HS-5 (cell line): ENCODE results near the gene SLC25A4.
A peak's percentile ranks its signal among the peaks of the same experiment; 100 is the strongest.

Experiments used
- DNase-seq: peaks from one replicate; pipeline ENCODE4 v3.0.0-alpha.2; 2012; ENCODE audit warnings: low read depth

The SLC25A4 gene

DNA sequence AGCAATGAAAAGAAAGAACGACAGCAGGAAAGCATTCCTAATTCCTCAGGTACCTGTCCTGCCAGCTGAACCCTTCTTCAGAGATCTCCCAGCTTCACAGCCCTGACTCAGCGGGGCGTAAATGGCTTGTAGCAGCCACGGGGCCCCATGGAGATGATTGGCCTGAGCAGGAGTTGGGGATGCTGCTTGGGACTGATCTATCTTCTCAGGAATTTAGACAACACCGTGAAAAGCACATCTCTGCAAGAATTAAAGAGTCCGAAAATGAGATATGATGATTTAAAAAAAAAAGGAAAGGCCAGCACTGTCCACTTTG, 22.5 kb upstream of the SLC25A4 start:
- DNase-seq, result no peak

DNA sequence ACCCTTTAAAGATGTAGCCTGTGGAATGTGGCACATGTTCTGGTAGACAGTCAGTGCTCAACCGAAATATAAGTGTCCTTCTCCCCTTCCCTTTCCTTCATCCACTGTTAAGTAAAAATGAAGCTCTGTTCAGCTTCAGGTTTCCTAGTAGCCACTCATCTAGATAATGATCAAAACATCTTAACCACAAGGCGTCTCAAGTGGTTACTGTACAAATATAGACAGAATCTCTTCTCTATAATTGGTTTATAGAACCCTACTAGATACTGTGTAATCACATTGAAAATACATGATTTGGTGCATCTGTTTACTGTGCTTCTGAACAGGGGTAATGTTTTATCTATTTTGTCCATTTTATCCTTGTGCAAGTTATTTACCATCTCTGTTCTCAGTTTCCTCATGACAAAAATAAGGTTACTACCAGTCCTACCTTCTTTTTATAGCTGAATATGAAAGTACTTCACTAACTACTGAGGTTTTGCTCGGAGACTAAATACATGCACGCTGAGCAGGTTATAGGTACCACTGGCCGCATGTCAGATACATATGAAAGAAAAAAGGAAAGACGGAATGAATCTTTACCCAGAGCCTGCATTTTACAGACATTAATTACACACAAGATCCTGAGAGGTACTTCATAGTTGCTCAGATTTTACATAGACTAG, 20.3 kb upstream of the SLC25A4 start:
- DNase-seq, result no peak

DNA sequence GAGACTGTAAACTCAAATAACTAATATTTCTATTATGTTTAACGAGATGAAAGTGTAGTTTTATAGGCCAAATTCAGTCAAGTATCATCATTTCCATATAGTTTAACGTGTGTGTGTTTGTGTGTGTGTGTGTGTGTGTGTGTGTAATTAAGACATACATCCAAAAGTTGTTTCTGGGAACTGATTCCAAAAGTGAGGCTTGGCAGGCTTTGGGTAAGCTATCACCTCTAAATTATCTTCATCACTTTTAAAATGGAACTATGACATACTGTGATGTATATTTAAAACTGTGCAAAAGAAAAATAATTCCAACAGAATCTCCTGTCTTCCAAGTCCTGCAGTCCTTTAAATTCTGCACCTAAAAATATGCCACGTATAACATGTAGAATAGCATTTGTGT, 19.1 kb upstream of the SLC25A4 start:
- DNase-seq, result no peak

DNA sequence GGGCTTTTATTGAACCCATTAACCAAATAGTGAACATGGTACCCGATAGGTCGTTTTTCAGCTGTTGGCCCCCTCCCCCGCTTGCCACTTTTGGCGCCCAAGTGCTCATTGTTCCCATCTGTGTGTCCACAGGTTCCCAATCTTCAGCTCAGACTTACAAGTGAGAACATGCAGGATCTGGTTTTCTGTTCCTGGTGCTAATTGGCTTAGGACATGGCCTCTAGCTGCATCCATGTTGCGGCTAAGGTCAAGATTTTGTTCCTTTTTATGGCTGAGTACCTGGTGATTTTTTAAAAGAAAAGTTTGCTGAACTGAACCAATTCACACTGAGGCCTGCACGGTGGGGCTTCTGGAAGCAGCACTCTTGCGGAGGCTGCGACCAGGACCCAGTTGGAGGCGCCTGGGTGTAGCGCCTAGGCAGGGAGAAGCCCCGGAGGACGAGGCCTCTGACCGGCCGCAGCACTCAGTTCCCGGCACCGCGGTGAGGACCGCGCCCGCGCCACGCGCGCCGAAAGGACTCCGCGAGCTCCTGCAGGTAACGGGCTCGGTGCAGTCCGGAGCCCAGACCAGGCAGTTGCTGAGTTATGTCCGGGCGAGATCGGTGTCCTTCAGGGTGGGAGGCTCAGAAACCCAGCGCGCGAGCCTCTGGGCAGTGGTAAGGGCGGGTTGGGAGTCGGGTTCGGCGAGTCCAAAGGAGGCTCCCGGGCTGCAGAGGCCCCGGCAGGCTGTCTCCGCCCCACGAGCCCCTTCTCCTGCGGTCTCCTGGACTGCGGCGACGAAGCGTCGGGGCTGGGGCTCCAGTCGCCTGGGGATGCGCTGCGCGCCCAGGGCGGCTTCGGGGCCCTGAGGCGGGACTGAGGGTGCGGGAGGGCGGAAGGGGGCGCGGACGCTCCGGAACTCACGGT, 15.8 kb upstream of the SLC25A4 start:
- DNase-seq, result no peak

DNA sequence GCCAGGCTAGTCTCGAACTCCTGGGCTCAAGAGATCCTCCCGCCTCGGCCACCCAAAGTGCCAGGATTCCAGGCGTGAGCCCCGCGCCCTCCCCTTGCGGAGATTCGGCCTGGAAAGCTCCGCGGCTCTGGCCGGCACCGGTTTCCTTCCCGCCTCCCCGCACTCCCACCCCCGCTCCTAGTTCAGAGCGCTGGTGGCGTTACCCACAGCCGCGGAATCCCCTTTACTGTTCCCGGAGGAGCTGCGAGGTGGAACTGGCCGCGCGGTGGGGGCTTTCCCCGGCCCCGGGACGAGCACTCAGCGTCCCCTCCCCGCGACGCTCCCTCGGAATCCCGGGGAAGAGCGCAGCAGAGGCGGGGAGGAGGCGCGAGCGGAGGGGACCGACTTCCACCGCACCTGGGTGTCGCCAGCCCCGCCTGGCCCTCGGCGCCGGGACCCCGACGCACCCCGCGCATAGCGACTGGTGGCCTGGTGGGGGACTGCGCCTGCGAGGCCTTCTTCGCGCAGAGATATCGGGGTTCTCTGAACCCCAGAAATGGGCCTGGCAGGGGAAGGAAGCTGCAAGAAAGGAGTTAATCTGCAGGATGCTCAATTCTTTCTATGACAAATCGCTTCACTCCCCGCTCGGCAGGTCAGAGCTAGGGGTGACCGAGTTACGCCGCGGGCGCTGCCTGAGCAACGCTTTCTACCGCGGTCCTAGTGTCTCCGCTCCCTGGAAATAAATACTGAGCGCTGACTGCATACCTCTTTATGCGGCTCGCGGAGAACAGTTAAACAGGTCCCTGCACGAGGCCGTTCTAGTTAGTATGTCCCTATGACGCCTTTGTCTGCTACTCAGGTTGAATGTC, 14.6 kb upstream of the SLC25A4 start:
- DNase-seq, result no peak

DNA sequence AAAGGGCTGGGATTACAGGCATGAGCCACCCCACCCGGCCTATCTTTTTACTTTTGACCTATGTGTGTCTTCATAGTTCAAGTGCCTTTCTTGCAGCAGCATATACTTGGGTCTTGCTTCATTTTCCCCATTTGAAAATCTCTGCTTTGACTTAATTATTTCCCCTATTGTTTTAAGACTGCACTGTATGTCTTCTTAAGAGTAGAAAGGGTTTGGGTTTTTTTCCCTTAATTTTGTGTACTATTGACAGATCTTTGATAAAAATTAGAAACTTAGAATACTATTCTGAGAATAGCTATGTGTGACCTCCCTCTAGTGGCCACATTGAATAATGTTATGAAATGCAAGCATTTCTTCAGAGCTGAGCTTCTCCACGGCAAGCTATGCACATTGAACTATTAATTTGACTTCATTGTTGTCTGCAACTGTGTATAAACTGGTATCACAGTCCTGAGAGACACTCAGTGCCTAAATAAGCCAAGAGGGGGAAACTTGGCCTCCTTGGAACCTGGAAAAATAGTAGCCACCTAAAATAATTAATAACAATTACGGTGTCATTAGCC, 8.7 kb upstream of the SLC25A4 start:
- DNase-seq, result peak; percentile 23

DNA sequence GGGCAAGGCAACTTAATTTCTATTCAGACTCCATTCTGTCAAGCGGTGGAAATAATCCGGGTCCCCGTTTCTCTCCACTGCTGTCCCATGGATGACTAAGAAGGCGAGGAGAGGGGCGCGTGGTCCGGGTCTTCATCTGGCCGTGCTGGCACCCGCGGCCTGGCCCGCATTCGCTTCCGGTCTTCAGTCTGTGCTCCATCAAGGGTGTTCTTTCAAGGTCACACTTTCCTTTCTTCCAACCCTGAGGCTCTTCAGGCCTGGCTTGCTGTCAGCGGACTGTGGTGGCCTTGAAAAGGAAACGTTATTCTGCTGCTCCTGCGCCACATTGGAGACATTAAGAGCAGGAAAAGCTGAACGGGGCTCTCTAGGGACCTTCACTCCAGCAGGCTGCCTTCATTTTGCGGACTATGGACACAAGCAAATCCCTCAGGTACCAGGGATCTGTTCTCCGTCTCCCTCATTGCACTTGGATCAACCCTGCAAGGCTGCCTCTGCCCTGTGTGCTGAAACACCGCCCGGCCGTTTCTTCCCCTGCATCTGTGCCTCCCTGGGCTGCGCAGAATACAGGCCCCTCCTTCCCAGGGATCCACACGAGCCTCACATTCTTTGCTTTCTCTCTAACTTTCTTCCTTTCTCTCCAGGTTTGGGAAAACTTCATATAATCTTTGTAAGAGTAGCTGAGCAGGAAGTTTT, 5.7 kb upstream of the SLC25A4 start:
- DNase-seq, result no peak

DNA sequence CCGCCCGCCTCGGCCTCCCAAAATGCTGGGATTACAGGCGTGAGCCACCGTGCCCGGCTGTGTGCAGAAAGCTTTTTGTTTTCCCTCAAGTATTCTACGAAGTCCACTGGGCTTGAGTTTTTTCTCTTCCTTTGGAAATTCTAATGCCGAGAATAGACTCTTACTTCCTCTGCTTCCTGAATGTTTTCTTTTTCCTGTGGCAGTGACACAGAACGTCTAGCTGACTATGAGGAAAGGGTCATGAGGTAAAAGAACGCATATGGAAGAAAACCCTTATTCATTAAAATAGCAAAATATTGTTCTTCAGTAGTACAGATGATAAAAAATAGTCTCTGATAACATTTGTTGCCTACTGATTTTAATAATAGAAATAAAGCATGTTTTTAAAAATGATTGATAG, 4.9 kb upstream of the SLC25A4 start:
- DNase-seq, result no peak

DNA sequence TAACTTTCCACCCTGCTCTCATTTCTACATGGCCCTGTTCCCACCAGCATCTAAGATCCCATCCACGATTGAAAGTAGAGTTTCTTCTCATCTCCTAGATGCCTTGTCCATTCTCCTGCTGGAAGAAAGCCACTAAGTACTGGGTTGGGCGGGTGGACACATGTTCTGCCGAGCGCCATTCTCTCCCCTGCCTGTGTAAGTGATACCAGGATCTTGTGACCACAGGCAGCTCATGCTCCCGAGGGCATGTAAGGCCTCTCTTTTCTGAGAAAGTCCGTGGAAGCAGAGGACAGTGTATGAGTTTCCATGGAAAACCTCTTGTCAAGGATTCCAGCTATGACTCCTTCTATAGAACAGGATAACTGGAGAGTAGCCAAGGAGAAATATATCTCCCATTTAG, 3.3 kb upstream of the SLC25A4 start:
- no peak for DNase-seq

DNA sequence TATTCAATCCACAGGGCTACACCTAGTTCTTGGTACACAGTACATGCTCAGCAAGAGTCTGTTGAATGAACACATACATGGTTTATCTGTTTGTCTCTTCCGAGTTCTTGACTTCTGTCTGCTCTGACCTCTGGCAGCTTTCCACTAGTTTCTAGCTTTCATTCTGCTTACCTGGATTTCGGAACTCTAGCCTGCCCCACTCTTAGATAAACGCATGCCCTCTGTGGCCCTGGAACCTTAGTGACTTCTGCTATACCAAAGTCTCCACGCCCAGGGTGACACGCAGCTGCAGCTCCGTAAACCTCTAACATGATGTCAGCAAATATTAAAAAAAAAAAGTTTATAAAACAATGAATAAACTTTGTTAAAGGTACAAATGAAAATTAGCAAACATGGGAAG, 1.3 kb upstream of the SLC25A4 start:
- DNase-seq, result no peak

DNA sequence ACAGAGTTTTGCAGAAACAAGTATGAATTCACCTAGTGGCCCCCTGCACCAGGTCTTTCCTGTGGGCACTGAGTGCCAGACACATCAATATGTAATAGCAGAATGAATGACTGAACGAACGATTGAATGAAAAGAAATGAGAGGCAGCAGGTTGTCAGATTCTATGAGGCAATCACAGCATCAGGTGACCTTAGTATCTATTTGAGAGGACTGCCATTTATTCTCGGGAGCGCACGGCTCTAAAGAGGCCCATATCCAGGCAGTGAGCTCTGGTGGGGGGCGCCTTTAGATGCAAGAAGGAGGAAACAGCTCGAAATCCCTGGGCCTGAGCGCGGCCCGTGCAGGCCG, 528 bp upstream of the SLC25A4 start:
- DNase-seq, result no peak

DNA sequence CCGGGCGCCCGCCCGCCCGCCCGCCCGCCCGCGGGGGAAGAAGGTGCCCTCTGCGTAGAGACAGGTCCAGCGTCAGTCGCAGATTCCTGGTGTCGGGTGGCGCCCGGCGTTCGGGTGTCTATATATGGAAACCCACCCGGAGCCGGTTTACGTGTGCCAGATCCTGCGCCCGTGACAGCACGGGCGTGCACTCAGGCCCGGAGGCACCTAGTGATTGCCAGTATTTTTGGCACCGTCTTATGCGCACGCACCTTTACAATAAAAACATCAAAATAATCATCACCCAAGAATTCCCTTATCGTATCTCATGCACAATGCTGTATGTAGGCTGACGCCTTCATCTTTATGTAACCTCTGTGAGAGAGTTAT, 519 bp downstream of the SLC25A4 start:
- DNase-seq, result no peak

DNA sequence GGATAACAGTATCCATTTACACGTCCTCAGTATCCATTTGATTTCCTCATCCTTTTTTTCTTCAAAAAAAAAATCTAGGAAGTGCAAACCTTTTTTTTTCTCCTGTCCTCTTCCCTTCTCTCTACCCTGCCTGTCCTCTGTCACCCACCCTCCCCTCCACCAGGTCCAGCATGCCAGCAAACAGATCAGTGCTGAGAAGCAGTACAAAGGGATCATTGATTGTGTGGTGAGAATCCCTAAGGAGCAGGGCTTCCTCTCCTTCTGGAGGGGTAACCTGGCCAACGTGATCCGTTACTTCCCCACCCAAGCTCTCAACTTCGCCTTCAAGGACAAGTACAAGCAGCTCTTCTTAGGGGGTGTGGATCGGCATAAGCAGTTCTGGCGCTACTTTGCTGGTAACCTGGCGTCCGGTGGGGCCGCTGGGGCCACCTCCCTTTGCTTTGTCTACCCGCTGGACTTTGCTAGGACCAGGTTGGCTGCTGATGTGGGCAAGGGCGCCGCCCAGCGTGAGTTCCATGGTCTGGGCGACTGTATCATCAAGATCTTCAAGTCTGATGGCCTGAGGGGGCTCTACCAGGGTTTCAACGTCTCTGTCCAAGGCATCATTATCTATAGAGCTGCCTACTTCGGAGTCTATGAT, 1.7 kb downstream of the SLC25A4 start:
- no peak for DNase-seq

DNA sequence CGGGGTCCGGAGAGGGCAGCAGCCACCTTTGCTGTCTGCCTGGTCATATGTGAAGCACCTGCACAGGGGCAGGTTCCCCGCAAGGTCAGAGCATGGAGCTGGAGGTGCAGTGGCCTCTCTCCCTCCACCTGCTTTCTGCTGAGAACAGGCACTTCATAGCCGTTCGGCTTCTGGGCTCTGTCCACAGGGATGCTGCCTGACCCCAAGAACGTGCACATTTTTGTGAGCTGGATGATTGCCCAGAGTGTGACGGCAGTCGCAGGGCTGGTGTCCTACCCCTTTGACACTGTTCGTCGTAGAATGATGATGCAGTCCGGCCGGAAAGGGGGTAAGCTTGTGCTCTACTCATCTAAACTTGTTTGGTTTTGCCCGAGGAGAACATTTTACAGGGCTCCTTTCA, 2.5 kb downstream of the SLC25A4 start:
- no peak for DNase-seq

DNA sequence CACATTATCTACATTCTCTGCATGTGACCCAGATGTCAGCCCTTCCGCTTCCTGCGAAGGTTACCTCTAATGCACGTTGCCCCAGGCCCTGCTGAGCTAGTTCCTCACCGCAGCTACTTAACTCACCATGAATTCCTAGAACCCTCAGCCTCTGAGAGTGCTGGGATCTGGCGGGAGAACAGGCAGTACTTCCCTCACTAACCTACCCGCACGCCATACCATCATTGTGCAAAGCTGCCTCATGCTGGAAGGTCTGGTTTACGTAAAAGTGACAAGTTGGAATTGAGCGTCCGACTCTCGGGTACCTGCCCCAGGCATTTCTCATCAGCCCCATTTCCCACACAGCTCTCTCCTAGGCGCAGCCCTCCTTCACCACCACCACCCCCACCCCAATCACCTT, 6.3 kb downstream of the SLC25A4 start:
- DNase-seq, result no peak

DNA sequence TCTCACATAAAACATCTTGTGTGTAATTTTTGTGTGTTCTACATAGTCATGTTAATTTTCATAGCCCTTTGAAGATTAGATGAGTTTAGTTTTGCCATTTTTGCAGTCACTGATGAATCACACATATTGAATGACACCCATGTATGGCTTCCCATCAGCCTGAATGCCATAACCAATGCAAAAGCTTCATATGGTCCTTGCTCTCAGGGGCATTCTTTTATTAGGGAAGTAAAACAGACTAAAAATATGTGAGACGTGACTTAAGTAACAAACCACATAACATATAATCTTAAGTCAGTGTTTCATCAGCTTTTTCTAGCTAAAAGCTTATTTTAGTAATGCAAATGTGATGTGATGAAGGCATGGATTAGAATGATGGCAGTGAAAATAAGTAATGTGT, 8.2 kb downstream of the SLC25A4 start:
- no peak for DNase-seq

DNA sequence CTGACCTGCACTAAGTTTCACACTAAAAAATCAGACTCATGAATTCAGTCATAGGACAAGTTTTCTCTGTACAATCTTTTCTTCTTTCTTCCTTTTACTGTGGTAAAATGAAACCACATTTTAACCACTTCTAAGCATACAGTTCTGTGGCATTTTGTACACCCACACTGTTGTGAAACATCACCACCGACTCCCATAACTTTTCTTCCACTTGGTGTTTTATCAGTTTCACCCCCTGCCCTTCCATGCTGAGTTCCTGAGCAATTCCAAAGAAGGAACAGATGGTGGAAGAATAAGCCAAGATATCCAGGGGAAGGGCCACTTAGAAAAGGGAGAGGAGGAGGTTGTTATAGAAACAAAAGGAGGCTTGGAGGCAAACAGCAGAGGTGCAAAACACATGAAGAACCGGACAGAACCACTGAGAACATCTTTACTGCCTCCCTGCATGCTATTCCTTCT, 22.6 kb downstream of the SLC25A4 start:
- DNase-seq, result no peak

DNA sequence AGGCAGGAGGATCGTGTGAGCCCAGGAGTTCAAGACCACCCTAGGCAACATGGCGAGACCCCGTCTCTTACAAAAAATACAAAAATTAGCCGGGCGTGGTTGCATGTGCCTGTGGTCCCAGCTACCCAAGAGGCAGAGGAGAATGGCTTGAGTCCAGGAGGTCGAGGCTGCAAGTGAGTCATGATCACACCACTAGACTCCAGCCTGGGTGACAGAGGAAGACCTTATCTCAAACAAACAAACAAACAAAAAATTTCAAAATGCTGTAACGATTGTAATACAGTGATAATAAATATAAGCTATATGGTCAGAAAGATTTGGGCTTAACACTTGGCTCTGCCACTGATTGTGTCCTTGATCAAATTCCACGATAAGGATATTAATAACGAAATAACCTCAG, 24.2 kb downstream of the SLC25A4 start:
- no peak for DNase-seq

DNA sequence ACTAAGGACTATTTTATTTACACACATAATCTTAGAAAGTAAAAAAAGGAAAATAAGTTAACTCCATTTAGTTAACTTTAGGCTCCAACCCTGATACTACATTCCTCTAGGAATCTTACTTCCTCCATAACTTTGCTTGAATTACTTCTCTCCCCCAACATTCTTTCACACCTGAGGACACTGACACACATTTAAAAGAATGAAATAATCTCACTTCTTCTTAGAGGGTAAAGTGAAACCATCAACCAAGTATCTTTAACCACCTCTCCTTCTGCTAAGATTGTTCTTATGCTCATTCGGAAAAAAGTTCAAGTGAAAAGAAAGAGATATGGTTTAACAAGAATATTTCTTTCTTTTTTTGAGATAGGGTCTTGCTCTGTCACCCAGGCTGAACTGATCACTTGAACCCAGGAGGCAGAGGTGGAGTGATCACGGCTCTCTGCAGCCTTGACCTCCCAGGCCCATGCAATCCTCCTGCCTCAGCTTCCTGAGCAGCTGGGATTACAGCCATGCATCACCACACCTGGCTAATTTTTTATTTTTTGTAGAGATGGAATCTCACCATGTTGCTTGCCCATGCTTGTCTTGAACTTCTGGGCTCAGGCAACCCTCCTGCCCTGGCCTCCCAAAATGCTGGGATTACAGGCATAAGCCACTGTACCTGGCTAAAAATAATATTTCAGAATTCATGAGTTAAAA, 28.5 kb downstream of the SLC25A4 start:
- no peak for DNase-seq

DNA sequence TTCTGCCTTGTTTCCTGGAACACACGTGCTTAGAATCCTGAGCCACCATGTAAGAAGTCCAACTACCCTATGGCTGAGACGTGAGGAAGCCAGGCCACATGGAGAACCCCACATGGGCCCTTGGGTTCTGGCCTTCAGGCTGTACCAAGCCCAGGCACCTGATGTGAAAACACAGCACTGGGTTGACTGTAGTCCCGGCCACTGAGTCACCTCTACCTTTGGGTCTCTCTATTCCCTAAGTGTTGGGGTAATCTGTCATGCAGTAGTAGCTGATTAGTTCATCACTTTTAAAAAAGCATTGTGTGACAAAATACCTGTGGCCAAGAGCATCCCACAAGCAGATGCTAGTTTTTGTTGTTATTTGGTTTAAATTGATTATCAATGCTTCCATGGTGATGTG, 36.4 kb downstream of the SLC25A4 start:
- DNase-seq, result no peak

DNA sequence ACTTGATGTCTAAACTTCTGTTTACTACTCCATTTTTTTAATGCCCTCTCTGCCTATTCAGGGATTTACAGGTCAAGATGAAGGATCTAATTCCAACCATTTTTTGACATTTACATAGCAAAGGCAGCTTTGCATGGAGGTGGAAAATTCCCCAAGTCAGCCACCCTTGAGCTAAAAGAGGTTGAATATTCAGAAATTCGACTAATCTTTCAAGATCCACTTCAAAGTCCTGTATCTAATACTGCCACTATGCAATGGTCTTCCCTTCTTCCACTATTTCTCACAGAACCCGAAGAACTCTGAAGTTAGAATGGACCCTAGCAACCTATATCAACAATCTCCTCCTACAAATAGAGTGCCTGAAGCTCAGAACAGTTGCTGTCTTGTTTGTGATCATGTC, 39.2 kb downstream of the SLC25A4 start:
- no peak for DNase-seq
